Measurements from ENCODE around the gene DPH5.

GRCh38 chr1:101050869-101051268 is 25.3 kb upstream of the DPH5 start:
- TF ChIP-seq POLR2A (IDR thresholded peaks at IDR 0.05) (no peak), CTCF (IDR thresholded peaks at IDR 0.05) (no peak)
